SK-N-SH treated with all-trans-retinoic acid at 6 μM for 48 hours (cell line): ENCODE measurements around the gene PRR23E.

Experiments used
- CREB5 ChIP-seq: fragments of 250-450 bp; sonication (Bioruptor Pico); IDR thresholded peaks from 2 replicates; pipeline ENCODE4 v1.5.1; 2020; ENCODE audit warnings: low read depth, mild to moderate bottlenecking, moderate library complexity
- SNAI2 ChIP-seq: fragments of 250-450 bp; sonication (Bioruptor Pico); IDR thresholded peaks from 2 replicates; pipeline ENCODE4 v1.5.0; 2020; ENCODE audit warnings: mild to moderate bottlenecking, moderate library complexity
- ZC3H10 ChIP-seq: fragments of 250-450 bp; sonication (Bioruptor Pico); IDR thresholded peaks from 2 replicates; pipeline ENCODE4 v1.5.1; 2021; ENCODE audit warnings: mild to moderate bottlenecking, moderate library complexity
- ZFP3 ChIP-seq: fragments of 250-450 bp; sonication (Bioruptor Pico); IDR thresholded peaks from 2 replicates; pipeline ENCODE4 v1.5.0; 2020; ENCODE audit warnings: mild to moderate bottlenecking, moderate library complexity
- TF ChIP-seq, protein P1 (sequence below): fragments of 250-450 bp; sonication (Bioruptor Pico); IDR thresholded peaks from 2 replicates; pipeline ENCODE4 v1.8.0; 2021; ENCODE audit warnings: low read depth, mild to moderate bottlenecking, moderate library complexity, borderline replicate concordance
- TF ChIP-seq, protein P2 (sequence below): fragments of 250-450 bp; sonication (Bioruptor Pico); IDR thresholded peaks from 2 replicates; pipeline ENCODE4 v1.8.0; 2020; ENCODE audit warnings: mild to moderate bottlenecking, moderate library complexity, borderline replicate concordance

DNA sequence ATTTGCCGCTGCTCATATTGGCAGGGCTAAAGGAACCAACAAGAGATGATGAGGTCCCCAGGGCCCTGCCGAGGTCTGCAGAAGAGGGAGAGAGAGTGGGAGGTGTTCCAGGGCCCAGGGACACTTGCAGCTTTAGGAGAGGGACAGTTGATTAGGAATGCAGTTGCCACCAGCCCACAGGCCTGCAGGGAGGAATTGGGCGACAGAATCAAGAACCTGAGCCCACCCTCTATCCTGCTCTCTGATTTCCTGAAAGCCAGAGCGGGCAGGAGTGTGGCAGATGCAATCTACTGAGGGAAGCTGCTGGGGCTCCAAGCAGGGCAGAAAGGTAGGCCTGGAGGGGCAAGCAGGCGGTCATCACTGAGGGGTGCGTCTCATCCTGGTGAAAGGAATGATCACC is 12.1 kb upstream of the PRR23E start:
- TF ChIP-seq, protein P1, sequence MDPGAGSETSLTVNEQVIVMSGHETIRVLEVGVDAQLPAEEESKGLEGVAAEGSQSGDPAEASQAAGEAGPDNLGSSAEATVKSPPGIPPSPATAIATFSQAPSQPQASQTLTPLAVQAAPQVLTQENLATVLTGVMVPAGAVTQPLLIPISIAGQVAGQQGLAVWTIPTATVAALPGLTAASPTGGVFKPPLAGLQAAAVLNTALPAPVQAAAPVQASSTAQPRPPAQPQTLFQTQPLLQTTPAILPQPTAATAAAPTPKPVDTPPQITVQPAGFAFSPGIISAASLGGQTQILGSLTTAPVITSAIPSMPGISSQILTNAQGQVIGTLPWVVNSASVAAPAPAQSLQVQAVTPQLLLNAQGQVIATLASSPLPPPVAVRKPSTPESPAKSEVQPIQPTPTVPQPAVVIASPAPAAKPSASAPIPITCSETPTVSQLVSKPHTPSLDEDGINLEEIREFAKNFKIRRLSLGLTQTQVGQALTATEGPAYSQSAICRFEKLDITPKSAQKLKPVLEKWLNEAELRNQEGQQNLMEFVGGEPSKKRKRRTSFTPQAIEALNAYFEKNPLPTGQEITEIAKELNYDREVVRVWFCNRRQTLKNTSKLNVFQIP (CRISPR knock-in tag), result no peak
- TF ChIP-seq ZC3H10 (CRISPR knock-in tag) (no peak), ZFP3 (CRISPR knock-in tag) (no peak), CREB5 (no peak), SNAI2 (CRISPR knock-in tag) (no peak)
- TF ChIP-seq, protein P2, sequence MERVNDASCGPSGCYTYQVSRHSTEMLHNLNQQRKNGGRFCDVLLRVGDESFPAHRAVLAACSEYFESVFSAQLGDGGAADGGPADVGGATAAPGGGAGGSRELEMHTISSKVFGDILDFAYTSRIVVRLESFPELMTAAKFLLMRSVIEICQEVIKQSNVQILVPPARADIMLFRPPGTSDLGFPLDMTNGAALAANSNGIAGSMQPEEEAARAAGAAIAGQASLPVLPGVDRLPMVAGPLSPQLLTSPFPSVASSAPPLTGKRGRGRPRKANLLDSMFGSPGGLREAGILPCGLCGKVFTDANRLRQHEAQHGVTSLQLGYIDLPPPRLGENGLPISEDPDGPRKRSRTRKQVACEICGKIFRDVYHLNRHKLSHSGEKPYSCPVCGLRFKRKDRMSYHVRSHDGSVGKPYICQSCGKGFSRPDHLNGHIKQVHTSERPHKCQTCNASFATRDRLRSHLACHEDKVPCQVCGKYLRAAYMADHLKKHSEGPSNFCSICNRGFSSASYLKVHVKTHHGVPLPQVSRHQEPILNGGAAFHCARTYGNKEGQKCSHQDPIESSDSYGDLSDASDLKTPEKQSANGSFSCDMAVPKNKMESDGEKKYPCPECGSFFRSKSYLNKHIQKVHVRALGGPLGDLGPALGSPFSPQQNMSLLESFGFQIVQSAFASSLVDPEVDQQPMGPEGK (CRISPR knock-in tag), result no peak
